GM20000 (cell line): Measurements from ENCODE around the gene METTL26.
A peak's percentile ranks its signal among the peaks of the same experiment; 100 is the strongest.

ENCODE experiments used
- DNase-seq: peaks from one replicate; pipeline ENCODE4 v3.0.0; 2012; ENCODE audit warnings: low spot score
- CTCF ChIP-seq: IDR thresholded peaks from 2 replicates; pipeline ENCODE4 v1.5.1; 2012; ENCODE audit warnings: mild to moderate bottlenecking, control low read depth; ENCODE audit errors: extremely low read depth, missing control alignments

METTL26 gene

GRCh38 chr16:616733-617586, 19.1 kb downstream of the METTL26 start:
- TF ChIP-seq CTCF: no peak
- DNase-seq: no peak

GRCh38 chr16:615122-615521, 21.0 kb downstream of the METTL26 start:
- no peak for TF ChIP-seq CTCF
- DNase-seq: peak; percentile 38

- peak; percentile 22 for TF ChIP-seq CTCF
- peak; percentile 54 for DNase-seq
Measured at GRCh38 chr16:610513-611381, 25.4 kb downstream of the METTL26 start.

- no peak for TF ChIP-seq CTCF
- no peak for DNase-seq
Measured at GRCh38 chr16:609984-610383, 26.1 kb downstream of the METTL26 start.

- DNase-seq: no peak
- TF ChIP-seq CTCF: no peak
Measured at GRCh38 chr16:609316-609715, 26.8 kb downstream of the METTL26 start.

GRCh38 chr16:608019-608418, 28.1 kb downstream of the METTL26 start:
- DNase-seq: no peak
- TF ChIP-seq CTCF: no peak
